ENCODE data around the gene WDFY4. TPM values are rescaled to one million over a fixed set of nuclear protein-coding genes. Genes with fewer than 3 reads are reported as not detected.

The WDFY4 gene
- total and polyA plus RNA-seq, 8 donors = 2.8 to 23.6 (median 4.8) TPM

DNA sequence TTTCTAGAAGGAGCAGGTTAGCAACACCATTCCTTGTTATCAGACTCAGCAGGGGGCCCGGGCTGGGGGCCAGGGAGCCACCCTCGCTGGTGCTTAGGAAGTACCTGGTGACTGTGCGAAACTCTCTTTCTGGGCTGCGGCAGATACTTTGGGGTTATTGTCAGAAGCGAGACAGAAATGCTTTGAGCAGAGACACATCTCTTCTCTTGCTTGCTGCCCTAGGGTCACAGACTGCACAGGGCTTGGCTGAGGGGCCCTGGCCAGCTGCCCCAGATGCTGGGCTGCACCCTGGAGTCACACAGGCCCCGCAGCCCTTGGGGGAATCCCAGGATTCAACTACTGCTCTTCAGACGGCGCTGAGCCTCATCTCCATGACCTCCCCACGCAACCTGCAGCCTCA lies 91.9 kb downstream of the WDFY4 start:
- Histone ChIP-seq H3K36me3 (peaks cover 0 to 37% of the 10 kb centered on the region in 2 donors), H3K27ac (no peak overlapping the region), H3K9me3 (no peaks in the 10 kb centered on the region), H3K27me3 (no peaks in the 10 kb centered on the region), H3K4me3 (no peak overlapping the region), H3K4me1 (no peaks in the 10 kb centered on the region)
- intact Hi-C loops (cut with DNase I) = no loop called here
- no peak for ATAC-seq
- TF ChIP-seq, protein P1, sequence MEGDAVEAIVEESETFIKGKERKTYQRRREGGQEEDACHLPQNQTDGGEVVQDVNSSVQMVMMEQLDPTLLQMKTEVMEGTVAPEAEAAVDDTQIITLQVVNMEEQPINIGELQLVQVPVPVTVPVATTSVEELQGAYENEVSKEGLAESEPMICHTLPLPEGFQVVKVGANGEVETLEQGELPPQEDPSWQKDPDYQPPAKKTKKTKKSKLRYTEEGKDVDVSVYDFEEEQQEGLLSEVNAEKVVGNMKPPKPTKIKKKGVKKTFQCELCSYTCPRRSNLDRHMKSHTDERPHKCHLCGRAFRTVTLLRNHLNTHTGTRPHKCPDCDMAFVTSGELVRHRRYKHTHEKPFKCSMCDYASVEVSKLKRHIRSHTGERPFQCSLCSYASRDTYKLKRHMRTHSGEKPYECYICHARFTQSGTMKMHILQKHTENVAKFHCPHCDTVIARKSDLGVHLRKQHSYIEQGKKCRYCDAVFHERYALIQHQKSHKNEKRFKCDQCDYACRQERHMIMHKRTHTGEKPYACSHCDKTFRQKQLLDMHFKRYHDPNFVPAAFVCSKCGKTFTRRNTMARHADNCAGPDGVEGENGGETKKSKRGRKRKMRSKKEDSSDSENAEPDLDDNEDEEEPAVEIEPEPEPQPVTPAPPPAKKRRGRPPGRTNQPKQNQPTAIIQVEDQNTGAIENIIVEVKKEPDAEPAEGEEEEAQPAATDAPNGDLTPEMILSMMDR (IDR thresholded peaks at IDR 0.05) = no peak
- DNase-seq = no peak

DNA sequence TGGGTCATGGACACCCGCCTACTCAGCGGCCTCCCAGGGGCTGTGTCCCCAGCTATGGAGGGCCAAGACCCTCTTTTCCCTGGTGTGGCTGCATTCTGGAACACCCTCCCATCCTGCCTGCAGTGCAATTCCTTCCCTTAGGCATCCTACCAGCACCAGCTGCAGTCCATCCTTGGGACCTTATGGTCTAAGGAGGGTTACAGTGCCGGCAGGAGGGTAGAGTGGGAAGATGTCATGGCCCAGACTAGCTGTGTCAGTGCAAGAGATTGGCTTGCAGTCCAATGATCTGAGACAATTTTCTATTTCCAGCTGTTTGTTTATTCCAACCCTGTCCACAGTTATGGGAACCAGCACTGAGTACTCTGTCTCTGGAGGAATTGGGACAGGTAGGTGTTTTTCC lies 92.4 kb downstream of the WDFY4 start:
- Histone ChIP-seq H3K36me3 (peaks cover 0 to 37% of the 10 kb centered on the region in 2 donors), H3K27me3 (no peaks in the 10 kb centered on the region), H3K27ac (no peak overlapping the region), H3K4me1 (no peaks in the 10 kb centered on the region), H3K9me3 (no peaks in the 10 kb centered on the region), H3K4me3 (no peak overlapping the region)
- intact Hi-C loops (cut with DNase I) = no loop called here
- no peak for ATAC-seq
- TF ChIP-seq, protein P1 (IDR thresholded peaks at IDR 0.05) = no peak
- peak in 1 of 4 donors; percentile 44 for DNase-seq

DNA sequence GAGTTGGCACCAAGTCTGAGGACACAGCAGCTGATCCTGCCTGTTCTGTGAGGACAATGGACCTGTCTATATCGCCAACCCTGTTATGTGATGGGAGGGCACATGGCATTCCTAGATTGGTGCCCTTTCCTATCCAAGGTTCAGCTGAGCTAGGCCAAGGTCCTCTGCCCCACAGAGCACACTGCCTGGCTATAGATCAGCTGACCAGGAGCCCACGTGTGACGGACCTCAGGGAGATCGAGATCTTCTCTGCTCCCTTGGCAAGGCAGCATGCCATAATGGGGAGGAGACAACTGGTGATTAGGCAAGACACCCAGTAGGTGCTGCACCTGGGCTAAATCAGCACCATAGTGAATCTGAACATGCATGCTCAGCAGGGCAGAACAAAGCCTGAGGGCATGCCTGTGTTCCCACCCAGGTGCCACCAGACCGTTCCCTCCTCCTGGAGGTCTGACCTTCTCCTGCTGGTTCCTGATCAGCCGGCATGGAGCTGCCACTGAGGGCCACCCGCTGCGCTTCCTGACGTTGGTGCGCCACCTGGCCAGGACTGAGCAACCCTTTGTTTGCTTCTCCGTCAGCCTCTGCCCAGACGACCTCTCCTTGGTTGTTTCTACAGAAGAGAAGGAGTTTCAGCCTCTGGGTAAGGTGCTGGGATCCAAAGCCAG lies 93.7 kb downstream of the WDFY4 start:
- no peaks in the 10 kb centered on the region for H3K4me1 ChIP-seq
- ATAC-seq = no peak
- peaks cover 0 to 37% of the 10 kb centered on the region in 2 donors for H3K36me3 ChIP-seq
- intact Hi-C loops (cut with DNase I) = no loop called here
- no peak overlapping the region for H3K4me3 ChIP-seq
- no peaks in the 10 kb centered on the region for H3K27me3 ChIP-seq
- TF ChIP-seq, protein P1 (IDR thresholded peaks at IDR 0.05) = no peak
- H3K9me3 ChIP-seq = no peaks in the 10 kb centered on the region
- no peak overlapping the region for H3K27ac ChIP-seq
- no peak for DNase-seq

DNA sequence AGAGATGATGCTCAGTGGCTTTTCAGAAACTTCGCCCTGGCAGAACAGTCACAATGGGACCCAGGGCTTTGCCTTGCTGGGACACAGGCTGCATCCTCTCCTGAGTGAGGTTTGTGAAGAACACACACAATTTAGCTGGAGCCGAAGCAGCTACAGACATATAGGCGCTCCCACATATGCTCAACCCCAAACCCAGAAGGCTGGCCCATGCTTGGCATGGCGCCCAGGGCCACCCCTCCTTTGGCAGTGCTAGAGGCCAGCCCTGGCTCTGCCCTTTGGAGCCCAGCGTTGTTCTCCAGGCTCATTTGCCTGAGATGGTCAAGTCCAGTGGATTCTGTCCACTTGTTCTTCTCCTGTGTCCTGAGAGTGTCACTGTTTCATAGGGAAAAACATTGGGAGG lies 94.4 kb downstream of the WDFY4 start:
- ATAC-seq = no peak

DNA sequence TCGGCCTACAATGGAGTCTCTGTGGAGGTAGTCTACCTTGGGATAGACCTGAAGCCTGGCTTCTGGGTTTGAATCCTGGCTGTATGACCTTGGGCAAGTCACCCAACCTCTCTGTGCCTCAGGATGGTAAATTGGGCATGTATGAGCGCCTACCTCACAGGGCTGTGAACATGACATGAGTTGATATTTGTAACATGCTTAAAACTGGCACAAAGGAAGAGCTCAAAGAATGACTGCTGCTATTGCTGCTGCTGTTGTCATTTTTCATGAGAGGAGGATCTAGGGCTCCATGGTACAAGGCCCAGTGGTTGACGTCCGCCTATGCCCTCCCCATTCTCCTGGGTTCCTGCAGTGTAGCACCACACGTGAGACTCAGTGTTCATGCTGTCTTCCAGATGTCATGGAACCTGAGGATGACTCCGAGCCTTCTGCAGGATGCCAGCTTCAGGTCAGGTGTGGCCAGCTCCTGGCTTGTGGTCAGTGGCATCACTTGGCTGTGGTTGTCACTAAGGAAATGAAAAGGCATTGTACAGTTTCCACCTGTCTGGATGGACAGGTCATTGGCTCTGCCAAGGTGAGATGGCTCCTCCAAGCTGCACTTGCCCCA lies 95.0 kb downstream of the WDFY4 start:
- DNase-seq (no peak), ATAC-seq (no peak)
- Histone ChIP-seq H3K27me3 (no peaks in the 10 kb centered on the region), H3K9me3 (no peaks in the 10 kb centered on the region), H3K4me3 (no peak overlapping the region), H3K4me1 (no peaks in the 10 kb centered on the region), H3K27ac (no peak overlapping the region), H3K36me3 (peaks cover 0 to 37% of the 10 kb centered on the region in 2 donors)
- intact Hi-C loops (cut with DNase I) = no loop called here
- TF ChIP-seq, protein P1 (IDR thresholded peaks at IDR 0.05) = no peak

More for the DNA sequence above, 94.4 kb downstream of the WDFY4 start:
- H3K27me3 ChIP-seq = no peaks in the 10 kb centered on the region
- no peak for DNase-seq
- intact Hi-C loops (cut with DNase I) = no loop called here
- no peaks in the 10 kb centered on the region for H3K4me1 ChIP-seq
- H3K36me3 ChIP-seq = peaks cover 0 to 37% of the 10 kb centered on the region in 2 donors
- no peak overlapping the region for H3K27ac ChIP-seq
- no peaks in the 10 kb centered on the region for H3K9me3 ChIP-seq
- TF ChIP-seq, protein P1 (IDR thresholded peaks at IDR 0.05) = no peak
- H3K4me3 ChIP-seq = no peak overlapping the region

Data from left lung (tissue), 10 donors.